Activated naive CD4-positive, alpha-beta T cell treated with anti-CD3 and anti-CD28 coated beads, Interleukin-2, amount 50 U/mL, for 72 hours (primary cell): ENCODE results near the gene WAPL. TPM values are rescaled to one million over a fixed set of nuclear protein-coding genes. Genes with fewer than 3 reads are reported as not detected.
A peak's percentile ranks its signal among the peaks of the same experiment; 100 is the strongest.

Experiments used
- ATAC-seq, 2 donors: fragments of 150-1000 bp; cut with Tn5 transposase; 2 replicates each; pipeline ENCODE4 v1.10.0; 2021; ENCODE audit warnings: mild to moderate bottlenecking in 2 of 2, moderate library complexity in 2 of 2
- DNase-seq, 2 donors: peaks; one replicate each; pipeline ENCODE4 v3.0.0; 2021 to 2022; ENCODE audit warnings: low spot score in 2 of 2
- H3K27ac Mint-ChIP-seq, 2 donors: one replicate each; pipeline ENCODE4 v1.8.0; 2022; ENCODE audit warnings: mild to moderate bottlenecking in 2 of 2, mixed read lengths in 2 of 2
- H3K36me3 Mint-ChIP-seq, 2 donors: one replicate each; pipeline ENCODE4 v1.8.0; 2022; ENCODE audit warnings: mixed read lengths in 2 of 2
- H3K9me3 Mint-ChIP-seq, 2 donors: one replicate each; pipeline ENCODE4 v1.8.0; 2022; ENCODE audit warnings: mixed read lengths in 2 of 2
- total RNA-seq, 2 donors: library from RNA; stranded (reverse); gene quantifications; one replicate each; pipeline ENCODE4 v1.2.3, GENCODE V29; 2022

WAPL gene
- total RNA-seq, 2 donors from 2014 or later: 46.0 to 46.5 TPM

- no peak for ATAC-seq
- DNase-seq: no peak
- Mint-ChIP-seq H3K27ac (peak overlapping the region in 1 of 2 donors; percentile 37), H3K9me3 (no peaks in the 10 kb centered on the region), H3K36me3 (peaks cover 8 to 40% of the 10 kb centered on the region in 2 donors)
Observed at GRCh38 chr10:86498598-86498997, 23.0 kb downstream of the WAPL start.

GRCh38 chr10:86497621-86498020 lies 24.0 kb downstream of the WAPL start:
- no peak for DNase-seq
- peak overlapping the region in 1 of 2 donors; percentile 29 for H3K27ac Mint-ChIP-seq
- H3K36me3 Mint-ChIP-seq: peaks cover 8 to 33% of the 10 kb centered on the region in 2 donors
- no peak for ATAC-seq
- no peaks in the 10 kb centered on the region for H3K9me3 Mint-ChIP-seq

- Mint-ChIP-seq H3K27ac (no peak overlapping the region), H3K9me3 (no peaks in the 10 kb centered on the region), H3K36me3 (peaks cover 0 to 8% of the 10 kb centered on the region in 2 donors)
- ATAC-seq: no peak
- no peak for DNase-seq
Observed at GRCh38 chr10:86489960-86490612, 31.5 kb downstream of the WAPL start.

GRCh38 chr10:86489071-86489810 lies 32.4 kb downstream of the WAPL start:
- H3K9me3 Mint-ChIP-seq: no peaks in the 10 kb centered on the region
- H3K36me3 Mint-ChIP-seq: peaks cover 0 to 4% of the 10 kb centered on the region in 2 donors
- ATAC-seq: no peak
- no peak for DNase-seq
- H3K27ac Mint-ChIP-seq: peak overlapping the region in 1 of 2 donors; percentile 24

- no peaks in the 10 kb centered on the region for H3K9me3 Mint-ChIP-seq
- H3K27ac Mint-ChIP-seq: no peak overlapping the region
- ATAC-seq (peak in 1 of 2 donors; percentile 40), DNase-seq (no peak)
- H3K36me3 Mint-ChIP-seq: no peaks in the 10 kb centered on the region
Observed at GRCh38 chr10:86486856-86487255, 34.7 kb downstream of the WAPL start.

- Mint-ChIP-seq H3K9me3 (no peaks in the 10 kb centered on the region), H3K27ac (no peak overlapping the region), H3K36me3 (no peaks in the 10 kb centered on the region)
- ATAC-seq: no peak
- DNase-seq: no peak
Observed at GRCh38 chr10:86483664-86484063, 37.9 kb downstream of the WAPL start.

- no peak overlapping the region for H3K27ac Mint-ChIP-seq
- no peaks in the 10 kb centered on the region for H3K36me3 Mint-ChIP-seq
- H3K9me3 Mint-ChIP-seq: no peaks in the 10 kb centered on the region
- ATAC-seq (no peak), DNase-seq (no peak)
Observed at GRCh38 chr10:86481761-86482160, 39.8 kb downstream of the WAPL start.

GRCh38 chr10:86480571-86480970 lies 41.0 kb downstream of the WAPL start:
- ATAC-seq: no peak
- Mint-ChIP-seq H3K9me3 (no peaks in the 10 kb centered on the region), H3K27ac (no peak overlapping the region), H3K36me3 (no peaks in the 10 kb centered on the region)
- no peak for DNase-seq

GRCh38 chr10:86472061-86472460 lies 49.5 kb downstream of the WAPL start:
- no peak overlapping the region for H3K27ac Mint-ChIP-seq
- DNase-seq (no peak), ATAC-seq (no peak)
- no peaks in the 10 kb centered on the region for H3K9me3 Mint-ChIP-seq
- H3K36me3 Mint-ChIP-seq: peaks cover 0 to 11% of the 10 kb centered on the region in 2 donors

GRCh38 chr10:86461963-86462804 lies 59.4 kb downstream of the WAPL start:
- Mint-ChIP-seq H3K36me3 (peaks cover 5 to 9% of the 10 kb centered on the region in 2 donors), H3K9me3 (no peaks in the 10 kb centered on the region), H3K27ac (no peak overlapping the region)
- ATAC-seq (no peak), DNase-seq (no peak)

- Mint-ChIP-seq H3K27ac (peak overlapping the region; percentile 51 to 60), H3K36me3 (peaks cover 27 to 43% of the 10 kb centered on the region in 2 donors), H3K9me3 (no peaks in the 10 kb centered on the region)
- DNase-seq (no peak), ATAC-seq (no peak)
Observed at GRCh38 chr10:86451604-86451960, 70.0 kb downstream of the WAPL start.

GRCh38 chr10:86450806-86451603 lies 70.6 kb downstream of the WAPL start:
- peaks cover 25 to 37% of the 10 kb centered on the region in 2 donors for H3K36me3 Mint-ChIP-seq
- no peaks in the 10 kb centered on the region for H3K9me3 Mint-ChIP-seq
- ATAC-seq (no peak), DNase-seq (no peak)
- peak overlapping the region; percentile 22 to 51 for H3K27ac Mint-ChIP-seq

GRCh38 chr10:86449926-86450558 lies 71.5 kb downstream of the WAPL start:
- Mint-ChIP-seq H3K9me3 (no peaks in the 10 kb centered on the region), H3K36me3 (peaks cover 23 to 28% of the 10 kb centered on the region in 2 donors), H3K27ac (peak overlapping the region; percentile 20 to 37)
- no peak for ATAC-seq
- no peak for DNase-seq

GRCh38 chr10:86447432-86447831 lies 74.2 kb downstream of the WAPL start:
- ATAC-seq (no peak), DNase-seq (no peak)
- H3K27ac Mint-ChIP-seq: peak overlapping the region; percentile 19 to 53
- H3K9me3 Mint-ChIP-seq: no peaks in the 10 kb centered on the region
- peaks cover 14 to 37% of the 10 kb centered on the region in 2 donors for H3K36me3 Mint-ChIP-seq

GRCh38 chr10:86446987-86447386 lies 74.6 kb downstream of the WAPL start:
- peaks cover 14 to 36% of the 10 kb centered on the region in 2 donors for H3K36me3 Mint-ChIP-seq
- ATAC-seq (no peak), DNase-seq (no peak)
- no peaks in the 10 kb centered on the region for H3K9me3 Mint-ChIP-seq
- peak overlapping the region; percentile 19 to 53 for H3K27ac Mint-ChIP-seq

- Mint-ChIP-seq H3K27ac (peak overlapping the region in 1 of 2 donors; percentile 81), H3K36me3 (peaks cover 11 to 34% of the 10 kb centered on the region in 2 donors), H3K9me3 (no peaks in the 10 kb centered on the region)
- ATAC-seq (no peak), DNase-seq (no peak)
Observed at GRCh38 chr10:86446440-86446839, 75.2 kb downstream of the WAPL start.
